Fibroblast of lung (primary cell): ENCODE data around the gene RNF41.

ENCODE experiments used
- EZH2 ChIP-seq: IDR thresholded peaks from 2 replicates; pipeline ENCODE4 v1.5.1; 2012; ENCODE audit warnings: low read length, control low read depth, mild to moderate bottlenecking; ENCODE audit errors: missing control alignments
- TF ChIP-seq, protein P1 (sequence below), 2 donors: IDR thresholded peaks in 1 of 2; conservative IDR thresholded peaks in 1 of 2; 1 replicate in 1 of 2; 2 replicates in 1 of 2; pipeline ENCODE4 v1.5.1; 2011 to 2012; ENCODE audit warnings: low read length in 2 of 2, control low read depth in 1 of 2, inconsistent platforms in 1 of 2, low read depth in 1 of 2, mild to moderate bottlenecking in 1 of 2

GRCh38 chr12:56222531-56222895, 791 bp upstream of the RNF41 start:
- TF ChIP-seq, protein P1, sequence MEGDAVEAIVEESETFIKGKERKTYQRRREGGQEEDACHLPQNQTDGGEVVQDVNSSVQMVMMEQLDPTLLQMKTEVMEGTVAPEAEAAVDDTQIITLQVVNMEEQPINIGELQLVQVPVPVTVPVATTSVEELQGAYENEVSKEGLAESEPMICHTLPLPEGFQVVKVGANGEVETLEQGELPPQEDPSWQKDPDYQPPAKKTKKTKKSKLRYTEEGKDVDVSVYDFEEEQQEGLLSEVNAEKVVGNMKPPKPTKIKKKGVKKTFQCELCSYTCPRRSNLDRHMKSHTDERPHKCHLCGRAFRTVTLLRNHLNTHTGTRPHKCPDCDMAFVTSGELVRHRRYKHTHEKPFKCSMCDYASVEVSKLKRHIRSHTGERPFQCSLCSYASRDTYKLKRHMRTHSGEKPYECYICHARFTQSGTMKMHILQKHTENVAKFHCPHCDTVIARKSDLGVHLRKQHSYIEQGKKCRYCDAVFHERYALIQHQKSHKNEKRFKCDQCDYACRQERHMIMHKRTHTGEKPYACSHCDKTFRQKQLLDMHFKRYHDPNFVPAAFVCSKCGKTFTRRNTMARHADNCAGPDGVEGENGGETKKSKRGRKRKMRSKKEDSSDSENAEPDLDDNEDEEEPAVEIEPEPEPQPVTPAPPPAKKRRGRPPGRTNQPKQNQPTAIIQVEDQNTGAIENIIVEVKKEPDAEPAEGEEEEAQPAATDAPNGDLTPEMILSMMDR (conservative IDR thresholded peaks at IDR 0.05 in 1 of 2, IDR thresholded peaks at IDR 0.05 in 1 of 2; ENCODE audit: low read depth in 1 of 2, low read length in 2 of 2), result no peak
- TF ChIP-seq EZH2, result no peak
